Stomach (tissue), 4 donors: ENCODE results near the gene CAMK2B.

ENCODE experiments used
- POLR2A ChIP-seq, 4 donors: fragments of 450-650 bp; IDR thresholded peaks; one replicate each; pipeline ENCODE4 v1.6.1; 2016; ENCODE audit warnings: antibody characterized with exemption in 4 of 4, control low read depth in 2 of 4, mild to moderate bottlenecking in 1 of 4, moderate library complexity in 1 of 4
- POLR2AphosphoS5 ChIP-seq, 3 donors: sonication (generic); formaldehyde crosslinking; IDR thresholded peaks; one replicate each; pipeline ENCODE4 v1.6.1; 2016; ENCODE audit warnings: antibody characterized with exemption in 3 of 3
- TF ChIP-seq, protein P1 (sequence below), 7 experiments: fragments of 450-650 bp in 4 of 7; fragments of 200-600 bp in 3 of 7; sonication (generic) in 3 of 7; IDR thresholded peaks; one replicate each; pipeline ENCODE4 v1.5.1; 2016 to 2019; ENCODE audit warnings: antibody characterized with exemption in 7 of 7, control low read depth in 2 of 7, mild to moderate bottlenecking in 1 of 7

- no peak for TF ChIP-seq POLR2AphosphoS5 (IDR thresholded peaks at IDR 0.05)
- TF ChIP-seq, protein P1, sequence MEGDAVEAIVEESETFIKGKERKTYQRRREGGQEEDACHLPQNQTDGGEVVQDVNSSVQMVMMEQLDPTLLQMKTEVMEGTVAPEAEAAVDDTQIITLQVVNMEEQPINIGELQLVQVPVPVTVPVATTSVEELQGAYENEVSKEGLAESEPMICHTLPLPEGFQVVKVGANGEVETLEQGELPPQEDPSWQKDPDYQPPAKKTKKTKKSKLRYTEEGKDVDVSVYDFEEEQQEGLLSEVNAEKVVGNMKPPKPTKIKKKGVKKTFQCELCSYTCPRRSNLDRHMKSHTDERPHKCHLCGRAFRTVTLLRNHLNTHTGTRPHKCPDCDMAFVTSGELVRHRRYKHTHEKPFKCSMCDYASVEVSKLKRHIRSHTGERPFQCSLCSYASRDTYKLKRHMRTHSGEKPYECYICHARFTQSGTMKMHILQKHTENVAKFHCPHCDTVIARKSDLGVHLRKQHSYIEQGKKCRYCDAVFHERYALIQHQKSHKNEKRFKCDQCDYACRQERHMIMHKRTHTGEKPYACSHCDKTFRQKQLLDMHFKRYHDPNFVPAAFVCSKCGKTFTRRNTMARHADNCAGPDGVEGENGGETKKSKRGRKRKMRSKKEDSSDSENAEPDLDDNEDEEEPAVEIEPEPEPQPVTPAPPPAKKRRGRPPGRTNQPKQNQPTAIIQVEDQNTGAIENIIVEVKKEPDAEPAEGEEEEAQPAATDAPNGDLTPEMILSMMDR (IDR thresholded peaks at IDR 0.05): no peak
- TF ChIP-seq POLR2A (IDR thresholded peaks at IDR 0.05): no peak
Observed at GRCh38 chr7:44287488-44288380, 37.7 kb downstream of the CAMK2B start.
